GM23338 (cell line): ENCODE measurements around the gene SLC27A4. TPM values are rescaled to one million over a fixed set of nuclear protein-coding genes. Genes with fewer than 3 reads are reported as not detected.

ENCODE experiments used
- ATAC-seq: fragments of 200-7000 bp; cut with Tn5 transposase; 3 replicates; pipeline ENCODE4 v1.9.1; 2020
- DNase-seq: peaks from one replicate; pipeline ENCODE4 v3.0.0-alpha.2; 2015; ENCODE audit warnings: low spot score
- H2AFZ ChIP-seq: fragments of 200-600 bp; sonication (generic); 2 replicates; pipeline ENCODE4 v1.8.0; 2016; ENCODE audit warnings: antibody characterized with exemption, mild to moderate bottlenecking, moderate library complexity
- H3F3A ChIP-seq: fragments of 200-600 bp; sonication (generic); replicated peaks from 2 replicates; pipeline ENCODE4 v1.8.0; 2017; ENCODE audit warnings: antibody characterized with exemption, mixed run types, low read depth
- H3K27ac ChIP-seq: fragments of 200-600 bp; sonication (generic); 2 replicates; pipeline ENCODE4 v1.6.1; 2016; ENCODE audit warnings: low read depth
- H3K27me3 ChIP-seq: fragments of 200-600 bp; sonication (generic); 2 replicates; pipeline ENCODE4 v1.8.0; 2016; ENCODE audit warnings: mild to moderate bottlenecking, mixed run types, moderate library complexity; ENCODE audit not compliant: insufficient read depth
- H3K36me3 ChIP-seq: fragments of 200-600 bp; sonication (generic); 2 replicates; pipeline ENCODE4 v1.8.0; 2016; ENCODE audit warnings: mild to moderate bottlenecking; ENCODE audit not compliant: insufficient read depth
- H3K4me1 ChIP-seq: fragments of 200-600 bp; sonication (generic); 2 replicates; pipeline ENCODE4 v1.8.0; 2016; ENCODE audit warnings: mild to moderate bottlenecking, moderate library complexity; ENCODE audit not compliant: insufficient read depth
- H3K4me2 ChIP-seq: fragments of 200-600 bp; sonication (generic); 2 replicates; pipeline ENCODE4 v1.7.1; 2017; ENCODE audit warnings: mixed run types
- H3K4me3 ChIP-seq: fragments of 200-600 bp; sonication (generic); 2 replicates; pipeline ENCODE4 v1.6.1; 2016; ENCODE audit warnings: mixed run types
- H3K79me2 ChIP-seq: fragments of 200-600 bp; sonication (generic); replicated peaks from 2 replicates; pipeline ENCODE4 v1.8.0; 2017; ENCODE audit warnings: mild to moderate bottlenecking; ENCODE audit not compliant: insufficient read depth
- H3K9me2 ChIP-seq: fragments of 200-600 bp; sonication (generic); 2 replicates; pipeline ENCODE4 v1.8.0; 2017; ENCODE audit not compliant: insufficient read depth
- H4K20me1 ChIP-seq: fragments of 200-600 bp; sonication (generic); replicated peaks from 2 replicates; pipeline ENCODE4 v1.8.0; 2017; ENCODE audit warnings: mild to moderate bottlenecking; ENCODE audit not compliant: insufficient read depth
- H3K27ac Mint-ChIP-seq: 2 replicates; pipeline ENCODE4 v1.8.0; 2020; ENCODE audit warnings: inconsistent platforms, mild to moderate bottlenecking, moderate library complexity, mixed read lengths
- H3K27me3 Mint-ChIP-seq: 3 replicates; pipeline ENCODE4 v1.8.0; 2022; ENCODE audit warnings: low read depth, mild to moderate bottlenecking, moderate library complexity, mixed read lengths, inconsistent platforms; ENCODE audit not compliant: insufficient read depth, poor library complexity
- H3K36me3 Mint-ChIP-seq: 3 replicates; pipeline ENCODE4 v1.8.0; 2021; ENCODE audit warnings: low read depth, mild to moderate bottlenecking, inconsistent platforms, moderate library complexity, mixed read lengths
- H3K4me1 Mint-ChIP-seq: 3 replicates; pipeline ENCODE4 v1.8.0; 2020; ENCODE audit warnings: mild to moderate bottlenecking, inconsistent platforms, mixed read lengths
- H3K4me3 Mint-ChIP-seq: 3 replicates; pipeline ENCODE4 v1.8.0; 2021; ENCODE audit warnings: moderate library complexity, mild to moderate bottlenecking, inconsistent platforms, mixed read lengths
- H3K9me3 Mint-ChIP-seq: 3 replicates; pipeline ENCODE4 v1.8.0; 2020; ENCODE audit warnings: moderate library complexity, mild to moderate bottlenecking, inconsistent platforms, mixed read lengths
- CREB1 ChIP-seq: fragments of 250-450 bp; sonication (Bioruptor Pico); IDR thresholded peaks from 2 replicates; pipeline ENCODE4 v1.5.0; 2020; ENCODE audit warnings: low read depth, mild to moderate bottlenecking, moderate library complexity
- EZH2 ChIP-seq: fragments of 200-600 bp; sonication (generic); IDR thresholded peaks from one replicate; pipeline ENCODE4 v1.8.0; 2017; ENCODE audit warnings: antibody characterized with exemption, mild to moderate bottlenecking, low read depth; ENCODE audit not compliant: unreplicated experiment
- EZH2phosphoT487 ChIP-seq: fragments of 200-600 bp; sonication (generic); IDR thresholded peaks from one replicate; pipeline ENCODE4 v1.8.1; 2018; ENCODE audit warnings: antibody characterized with exemption; ENCODE audit not compliant: unreplicated experiment
- JUNB ChIP-seq: IDR thresholded peaks from one replicate; pipeline ENCODE4 v1.6.1; 2016; ENCODE audit warnings: antibody characterized with exemption; ENCODE audit not compliant: unreplicated experiment
- NANOG ChIP-seq: IDR thresholded peaks from 2 replicates; pipeline ENCODE4 v1.6.1; 2016; ENCODE audit warnings: antibody characterized with exemption, borderline replicate concordance
- POLR2AphosphoS5 ChIP-seq: IDR thresholded peaks from 2 replicates; pipeline ENCODE4 v1.6.1; 2016; ENCODE audit warnings: antibody characterized with exemption, low read depth
- STAT1 ChIP-seq: IDR thresholded peaks from one replicate; pipeline ENCODE4 v1.6.1; 2016; ENCODE audit warnings: antibody characterized with exemption; ENCODE audit not compliant: unreplicated experiment
- ZNF114 ChIP-seq: fragments of 250-450 bp; sonication (Bioruptor Pico); IDR thresholded peaks from 2 replicates; pipeline ENCODE4 v1.5.0; 2020; ENCODE audit warnings: mild to moderate bottlenecking, moderate library complexity
- ZNF331 ChIP-seq: fragments of 250-450 bp; sonication (Bioruptor Pico); IDR thresholded peaks from 2 replicates; pipeline ENCODE4 v1.5.0; 2020; ENCODE audit warnings: low read depth, mild to moderate bottlenecking, moderate library complexity
- polyA plus RNA-seq: library from polyadenylated mRNA; unstranded; fragments of >200 nt; fragmentation: Nextera tagmentation; extraction: Ambion mirVana; gene quantifications from 2 replicates; pipeline ENCODE4 v1.2.1, GENCODE V29; 2016
- total RNA-seq: library from RNA; depleted of rRNA; stranded (reverse); fragments of >200 nt; shearing (Covaris generic); gene quantifications from 2 replicates; pipeline ENCODE4 v1.2.3, GENCODE V29; 2014
- TF ChIP-seq, protein P1 (sequence below): fragments of 250-450 bp; sonication (Bioruptor Pico); IDR thresholded peaks from 2 replicates; pipeline ENCODE4 v1.5.0; 2020; ENCODE audit warnings: mild to moderate bottlenecking, moderate library complexity
- TF ChIP-seq, protein P2 (sequence below), 2 experiments: fragments of 200-600 bp in 1 of 2; sonication (generic) in 1 of 2; conservative IDR thresholded peaks; 2 replicates each; pipeline versions ENCODE4 v1.5.1 to v1.6.1; 2016 to 2017; ENCODE audit warnings: antibody characterized with exemption in 2 of 2, low read depth in 2 of 2, mild to moderate bottlenecking in 2 of 2, moderate library complexity in 1 of 2
- TF ChIP-seq, protein P3 (sequence below): IDR thresholded peaks from 2 replicates; pipeline ENCODE4 v1.6.1; 2016; ENCODE audit warnings: antibody characterized with exemption
- TF ChIP-seq, protein P4 (sequence below): IDR thresholded peaks from one replicate; pipeline ENCODE4 v1.6.1; 2018; ENCODE audit warnings: antibody characterized with exemption; ENCODE audit not compliant: unreplicated experiment

The SLC27A4 gene
- total and polyA plus RNA-seq, 2 experiments from 2014 or later: 7.9 to 25.3 TPM

DNA sequence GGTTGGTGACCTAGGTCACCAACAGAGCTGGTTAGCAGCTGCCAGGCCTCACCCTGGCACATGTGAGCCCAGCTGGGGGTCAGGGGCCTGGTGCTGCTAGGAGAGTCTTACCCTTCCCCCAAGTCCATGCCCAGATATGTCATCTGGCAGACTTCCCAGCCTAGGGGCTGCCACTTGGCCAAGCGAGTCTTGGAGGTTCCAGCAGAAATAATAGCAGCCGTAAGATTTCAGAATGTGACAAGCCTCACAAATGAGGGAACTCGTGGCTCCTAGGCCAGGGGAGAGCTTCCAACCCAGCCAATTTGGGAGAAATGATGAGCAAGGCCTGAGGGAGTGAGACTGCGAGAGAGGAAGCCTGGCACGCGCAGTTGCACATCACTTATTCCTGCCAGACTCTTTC, 41.9 kb downstream of the SLC27A4 start:
- H3K27me3 Mint-ChIP-seq: peaks cover 68% of the 10 kb centered on the region
- peaks cover 13% of the 10 kb centered on the region for H4K20me1 ChIP-seq
- peaks cover 51% of the 10 kb centered on the region for H3K4me1 ChIP-seq
- peaks cover 13% of the 10 kb centered on the region; the same call in 1 of the 2 replicates for H3K79me2 ChIP-seq
- TF ChIP-seq, protein P1, sequence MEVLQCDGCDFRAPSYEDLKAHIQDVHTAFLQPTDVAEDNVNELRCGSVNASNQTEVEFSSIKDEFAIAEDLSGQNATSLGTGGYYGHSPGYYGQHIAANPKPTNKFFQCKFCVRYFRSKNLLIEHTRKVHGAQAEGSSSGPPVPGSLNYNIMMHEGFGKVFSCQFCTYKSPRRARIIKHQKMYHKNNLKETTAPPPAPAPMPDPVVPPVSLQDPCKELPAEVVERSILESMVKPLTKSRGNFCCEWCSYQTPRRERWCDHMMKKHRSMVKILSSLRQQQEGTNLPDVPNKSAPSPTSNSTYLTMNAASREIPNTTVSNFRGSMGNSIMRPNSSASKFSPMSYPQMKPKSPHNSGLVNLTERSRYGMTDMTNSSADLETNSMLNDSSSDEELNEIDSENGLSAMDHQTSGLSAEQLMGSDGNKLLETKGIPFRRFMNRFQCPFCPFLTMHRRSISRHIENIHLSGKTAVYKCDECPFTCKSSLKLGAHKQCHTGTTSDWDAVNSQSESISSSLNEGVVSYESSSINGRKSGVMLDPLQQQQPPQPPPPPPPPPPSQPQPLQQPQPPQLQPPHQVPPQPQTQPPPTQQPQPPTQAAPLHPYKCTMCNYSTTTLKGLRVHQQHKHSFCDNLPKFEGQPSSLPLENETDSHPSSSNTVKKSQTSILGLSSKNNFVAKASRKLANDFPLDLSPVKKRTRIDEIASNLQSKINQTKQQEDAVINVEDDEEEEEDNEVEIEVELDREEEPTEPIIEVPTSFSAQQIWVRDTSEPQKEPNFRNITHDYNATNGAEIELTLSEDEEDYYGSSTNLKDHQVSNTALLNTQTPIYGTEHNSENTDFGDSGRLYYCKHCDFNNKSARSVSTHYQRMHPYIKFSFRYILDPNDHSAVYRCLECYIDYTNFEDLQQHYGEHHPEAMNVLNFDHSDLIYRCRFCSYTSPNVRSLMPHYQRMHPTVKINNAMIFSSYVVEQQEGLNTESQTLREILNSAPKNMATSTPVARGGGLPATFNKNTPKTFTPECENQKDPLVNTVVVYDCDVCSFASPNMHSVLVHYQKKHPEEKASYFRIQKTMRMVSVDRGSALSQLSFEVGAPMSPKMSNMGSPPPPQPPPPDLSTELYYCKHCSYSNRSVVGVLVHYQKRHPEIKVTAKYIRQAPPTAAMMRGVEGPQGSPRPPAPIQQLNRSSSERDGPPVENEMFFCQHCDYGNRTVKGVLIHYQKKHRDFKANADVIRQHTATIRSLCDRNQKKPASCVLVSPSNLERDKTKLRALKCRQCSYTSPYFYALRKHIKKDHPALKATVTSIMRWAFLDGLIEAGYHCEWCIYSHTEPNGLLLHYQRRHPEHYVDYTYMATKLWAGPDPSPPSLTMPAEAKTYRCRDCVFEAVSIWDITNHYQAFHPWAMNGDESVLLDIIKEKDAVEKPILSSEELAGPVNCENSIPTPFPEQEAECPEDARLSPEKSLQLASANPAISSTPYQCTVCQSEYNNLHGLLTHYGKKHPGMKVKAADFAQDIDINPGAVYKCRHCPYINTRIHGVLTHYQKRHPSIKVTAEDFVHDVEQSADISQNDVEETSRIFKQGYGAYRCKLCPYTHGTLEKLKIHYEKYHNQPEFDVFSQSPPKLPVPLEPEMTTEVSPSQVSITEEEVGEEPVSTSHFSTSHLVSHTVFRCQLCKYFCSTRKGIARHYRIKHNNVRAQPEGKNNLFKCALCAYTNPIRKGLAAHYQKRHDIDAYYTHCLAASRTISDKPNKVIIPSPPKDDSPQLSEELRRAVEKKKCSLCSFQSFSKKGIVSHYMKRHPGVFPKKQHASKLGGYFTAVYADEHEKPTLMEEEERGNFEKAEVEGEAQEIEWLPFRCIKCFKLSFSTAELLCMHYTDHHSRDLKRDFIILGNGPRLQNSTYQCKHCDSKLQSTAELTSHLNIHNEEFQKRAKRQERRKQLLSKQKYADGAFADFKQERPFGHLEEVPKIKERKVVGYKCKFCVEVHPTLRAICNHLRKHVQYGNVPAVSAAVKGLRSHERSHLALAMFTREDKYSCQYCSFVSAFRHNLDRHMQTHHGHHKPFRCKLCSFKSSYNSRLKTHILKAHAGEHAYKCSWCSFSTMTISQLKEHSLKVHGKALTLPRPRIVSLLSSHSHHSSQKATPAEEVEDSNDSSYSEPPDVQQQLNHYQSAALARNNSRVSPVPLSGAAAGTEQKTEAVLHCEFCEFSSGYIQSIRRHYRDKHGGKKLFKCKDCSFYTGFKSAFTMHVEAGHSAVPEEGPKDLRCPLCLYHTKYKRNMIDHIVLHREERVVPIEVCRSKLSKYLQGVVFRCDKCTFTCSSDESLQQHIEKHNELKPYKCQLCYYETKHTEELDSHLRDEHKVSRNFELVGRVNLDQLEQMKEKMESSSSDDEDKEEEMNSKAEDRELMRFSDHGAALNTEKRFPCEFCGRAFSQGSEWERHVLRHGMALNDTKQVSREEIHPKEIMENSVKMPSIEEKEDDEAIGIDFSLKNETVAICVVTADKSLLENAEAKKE (CRISPR knock-in tag): no peak
- TF ChIP-seq STAT1: no peak
- TF ChIP-seq, protein P2, sequence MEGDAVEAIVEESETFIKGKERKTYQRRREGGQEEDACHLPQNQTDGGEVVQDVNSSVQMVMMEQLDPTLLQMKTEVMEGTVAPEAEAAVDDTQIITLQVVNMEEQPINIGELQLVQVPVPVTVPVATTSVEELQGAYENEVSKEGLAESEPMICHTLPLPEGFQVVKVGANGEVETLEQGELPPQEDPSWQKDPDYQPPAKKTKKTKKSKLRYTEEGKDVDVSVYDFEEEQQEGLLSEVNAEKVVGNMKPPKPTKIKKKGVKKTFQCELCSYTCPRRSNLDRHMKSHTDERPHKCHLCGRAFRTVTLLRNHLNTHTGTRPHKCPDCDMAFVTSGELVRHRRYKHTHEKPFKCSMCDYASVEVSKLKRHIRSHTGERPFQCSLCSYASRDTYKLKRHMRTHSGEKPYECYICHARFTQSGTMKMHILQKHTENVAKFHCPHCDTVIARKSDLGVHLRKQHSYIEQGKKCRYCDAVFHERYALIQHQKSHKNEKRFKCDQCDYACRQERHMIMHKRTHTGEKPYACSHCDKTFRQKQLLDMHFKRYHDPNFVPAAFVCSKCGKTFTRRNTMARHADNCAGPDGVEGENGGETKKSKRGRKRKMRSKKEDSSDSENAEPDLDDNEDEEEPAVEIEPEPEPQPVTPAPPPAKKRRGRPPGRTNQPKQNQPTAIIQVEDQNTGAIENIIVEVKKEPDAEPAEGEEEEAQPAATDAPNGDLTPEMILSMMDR (conservative IDR thresholded peaks at IDR 0.05; ENCODE audit: low read depth in 2 of 2): no peak
- TF ChIP-seq, protein P3, sequence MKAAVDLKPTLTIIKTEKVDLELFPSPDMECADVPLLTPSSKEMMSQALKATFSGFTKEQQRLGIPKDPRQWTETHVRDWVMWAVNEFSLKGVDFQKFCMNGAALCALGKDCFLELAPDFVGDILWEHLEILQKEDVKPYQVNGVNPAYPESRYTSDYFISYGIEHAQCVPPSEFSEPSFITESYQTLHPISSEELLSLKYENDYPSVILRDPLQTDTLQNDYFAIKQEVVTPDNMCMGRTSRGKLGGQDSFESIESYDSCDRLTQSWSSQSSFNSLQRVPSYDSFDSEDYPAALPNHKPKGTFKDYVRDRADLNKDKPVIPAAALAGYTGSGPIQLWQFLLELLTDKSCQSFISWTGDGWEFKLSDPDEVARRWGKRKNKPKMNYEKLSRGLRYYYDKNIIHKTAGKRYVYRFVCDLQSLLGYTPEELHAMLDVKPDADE: no peak
- TF ChIP-seq NANOG: no peak
- TF ChIP-seq ZNF114 (CRISPR knock-in tag): no peak
- no peak for TF ChIP-seq EZH2phosphoT487
- no peak for TF ChIP-seq EZH2
- TF ChIP-seq ZNF331 (CRISPR knock-in tag): no peak
- TF ChIP-seq POLR2AphosphoS5: no peak
- TF ChIP-seq, protein P4, sequence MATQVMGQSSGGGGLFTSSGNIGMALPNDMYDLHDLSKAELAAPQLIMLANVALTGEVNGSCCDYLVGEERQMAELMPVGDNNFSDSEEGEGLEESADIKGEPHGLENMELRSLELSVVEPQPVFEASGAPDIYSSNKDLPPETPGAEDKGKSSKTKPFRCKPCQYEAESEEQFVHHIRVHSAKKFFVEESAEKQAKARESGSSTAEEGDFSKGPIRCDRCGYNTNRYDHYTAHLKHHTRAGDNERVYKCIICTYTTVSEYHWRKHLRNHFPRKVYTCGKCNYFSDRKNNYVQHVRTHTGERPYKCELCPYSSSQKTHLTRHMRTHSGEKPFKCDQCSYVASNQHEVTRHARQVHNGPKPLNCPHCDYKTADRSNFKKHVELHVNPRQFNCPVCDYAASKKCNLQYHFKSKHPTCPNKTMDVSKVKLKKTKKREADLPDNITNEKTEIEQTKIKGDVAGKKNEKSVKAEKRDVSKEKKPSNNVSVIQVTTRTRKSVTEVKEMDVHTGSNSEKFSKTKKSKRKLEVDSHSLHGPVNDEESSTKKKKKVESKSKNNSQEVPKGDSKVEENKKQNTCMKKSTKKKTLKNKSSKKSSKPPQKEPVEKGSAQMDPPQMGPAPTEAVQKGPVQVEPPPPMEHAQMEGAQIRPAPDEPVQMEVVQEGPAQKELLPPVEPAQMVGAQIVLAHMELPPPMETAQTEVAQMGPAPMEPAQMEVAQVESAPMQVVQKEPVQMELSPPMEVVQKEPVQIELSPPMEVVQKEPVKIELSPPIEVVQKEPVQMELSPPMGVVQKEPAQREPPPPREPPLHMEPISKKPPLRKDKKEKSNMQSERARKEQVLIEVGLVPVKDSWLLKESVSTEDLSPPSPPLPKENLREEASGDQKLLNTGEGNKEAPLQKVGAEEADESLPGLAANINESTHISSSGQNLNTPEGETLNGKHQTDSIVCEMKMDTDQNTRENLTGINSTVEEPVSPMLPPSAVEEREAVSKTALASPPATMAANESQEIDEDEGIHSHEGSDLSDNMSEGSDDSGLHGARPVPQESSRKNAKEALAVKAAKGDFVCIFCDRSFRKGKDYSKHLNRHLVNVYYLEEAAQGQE: no peak
- no peak for TF ChIP-seq JUNB
- TF ChIP-seq CREB1 (CRISPR knock-in tag): no peak
- DNase-seq (no peak), ATAC-seq (no peak)
- no peak overlapping the region for H2AFZ ChIP-seq
- H3F3A ChIP-seq: peaks cover 26% of the 10 kb centered on the region
- peaks cover 64% of the 10 kb centered on the region for H3K27me3 ChIP-seq
- no peak overlapping the region for H3K27ac Mint-ChIP-seq
- H3K4me3 Mint-ChIP-seq: peak overlapping the region; percentile 61
- no peaks in the 10 kb centered on the region for H3K9me2 ChIP-seq
- H3K9me3 Mint-ChIP-seq: no peaks in the 10 kb centered on the region
- peak overlapping the region; percentile 46 for H3K4me3 ChIP-seq
- H3K36me3 Mint-ChIP-seq: peaks cover 48% of the 10 kb centered on the region
- H3K4me1 Mint-ChIP-seq: peaks cover 55% of the 10 kb centered on the region
- peaks cover 6% of the 10 kb centered on the region; the same call in 1 of the 2 replicates for H3K36me3 ChIP-seq
- H3K4me2 ChIP-seq: peak overlapping the region; percentile 77
- no peak overlapping the region for H3K27ac ChIP-seq
